Measurements from ENCODE around the gene COX11.

Gene COX11

DNA sequence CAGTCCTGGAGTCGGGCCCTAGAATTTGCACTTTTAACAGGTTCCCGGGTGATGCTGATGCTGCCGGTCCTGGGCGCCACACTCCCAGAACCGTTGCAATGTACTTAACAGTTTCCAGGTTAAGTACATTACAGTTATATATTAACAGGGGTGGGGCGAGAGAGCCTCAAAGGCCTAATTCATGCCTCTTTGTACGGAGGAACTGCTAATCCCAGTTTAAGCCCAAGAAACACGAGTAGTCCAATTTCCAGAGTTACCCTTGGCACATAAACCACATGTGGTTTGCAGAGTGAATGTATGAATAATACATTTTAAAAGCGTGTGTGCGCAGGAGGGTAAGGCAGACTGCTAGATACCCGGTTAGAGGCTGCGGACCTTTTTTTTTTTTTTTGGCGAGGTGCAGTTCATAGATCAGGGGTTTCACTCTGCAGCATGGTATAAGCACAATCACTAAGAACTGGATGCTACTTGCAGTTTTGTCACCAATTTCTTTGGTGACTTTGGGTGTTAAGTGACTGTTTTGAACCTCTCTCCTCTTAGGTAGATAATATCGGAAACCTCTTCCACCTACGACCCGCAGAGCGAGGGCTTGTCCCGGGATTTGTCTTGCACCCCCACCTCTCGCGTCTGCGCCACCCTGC lies 713 bp downstream of the COX11 start:
- DNase-seq = peak; percentile 27 to 46

DNA sequence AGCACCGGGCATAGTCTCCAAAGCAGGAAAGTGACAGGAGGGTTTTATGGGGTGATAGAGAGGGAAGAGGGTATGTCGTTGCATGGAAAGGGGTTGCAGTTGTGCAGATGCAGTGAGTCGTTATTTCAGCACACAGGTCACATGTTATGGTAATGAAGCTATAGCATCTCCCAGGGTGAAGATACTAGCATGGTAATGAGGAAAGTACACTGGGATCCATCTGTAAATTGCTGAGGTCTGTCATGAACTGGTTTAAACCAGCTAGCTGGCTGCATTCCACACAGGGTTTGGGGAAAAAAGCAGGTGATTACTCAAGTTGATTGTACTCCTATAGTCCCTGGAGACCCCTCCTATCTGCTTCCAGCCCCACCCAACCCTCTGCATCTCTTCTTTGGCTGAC lies 11.7 kb downstream of the COX11 start:
- no peak for DNase-seq

DNA sequence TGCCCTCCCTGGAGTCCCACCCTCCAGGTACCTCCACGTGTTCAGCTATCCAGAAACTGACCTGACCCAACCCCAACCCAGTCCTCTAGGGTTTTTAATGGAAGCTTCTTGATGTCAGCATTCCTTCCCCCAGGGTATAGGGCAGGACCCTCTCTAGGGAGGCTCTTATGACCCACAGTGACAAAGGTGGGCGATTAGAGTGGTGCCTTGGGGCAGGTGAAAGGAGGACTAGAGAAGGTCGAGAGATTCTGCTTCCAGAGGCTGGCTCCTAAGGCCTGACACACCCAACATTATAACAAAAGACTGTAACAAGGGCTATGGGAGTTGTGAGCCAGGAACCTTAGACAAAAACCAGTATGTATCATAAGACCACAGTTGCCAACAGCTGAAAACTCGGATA lies 17.2 kb downstream of the COX11 start:
- DNase-seq = no peak

DNA sequence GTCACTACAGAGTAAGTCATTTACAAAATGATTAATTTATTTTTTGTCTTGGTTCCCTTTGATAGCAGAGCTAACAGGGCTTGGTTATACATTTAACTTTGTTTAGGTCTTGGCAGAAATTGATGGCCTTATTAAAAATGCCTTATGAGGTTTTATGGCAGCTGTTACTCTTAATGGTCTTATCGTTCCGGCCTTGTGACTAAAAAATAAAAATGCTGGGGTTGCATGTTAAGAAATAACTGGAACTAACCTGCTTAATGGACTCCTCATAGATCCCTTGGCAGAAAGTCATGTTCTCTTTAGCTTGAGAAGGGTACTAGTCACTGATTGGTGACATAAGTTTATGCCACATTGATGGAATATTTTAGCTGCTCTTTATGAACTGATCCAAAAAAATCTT lies 18.3 kb downstream of the COX11 start:
- no peak for DNase-seq

DNA sequence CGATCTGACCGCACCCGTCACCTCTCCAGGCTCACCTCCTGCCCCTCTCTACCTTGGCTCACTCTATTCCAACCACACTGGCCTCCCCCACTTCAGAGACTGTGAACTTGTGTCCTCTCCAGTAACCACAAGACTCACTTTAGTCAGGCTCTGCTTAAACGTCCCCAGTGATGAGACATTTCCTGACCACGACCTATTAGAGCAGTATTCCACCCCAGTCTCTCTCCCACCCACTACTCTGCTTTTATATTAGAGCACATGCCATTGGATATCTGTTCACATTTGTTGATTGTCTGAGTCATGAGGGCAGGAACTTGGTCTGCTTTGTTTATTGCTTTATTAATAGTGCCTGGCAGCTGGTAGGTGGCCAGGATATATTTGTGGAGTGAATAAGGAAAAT lies 20.1 kb downstream of the COX11 start:
- DNase-seq = no peak

DNA sequence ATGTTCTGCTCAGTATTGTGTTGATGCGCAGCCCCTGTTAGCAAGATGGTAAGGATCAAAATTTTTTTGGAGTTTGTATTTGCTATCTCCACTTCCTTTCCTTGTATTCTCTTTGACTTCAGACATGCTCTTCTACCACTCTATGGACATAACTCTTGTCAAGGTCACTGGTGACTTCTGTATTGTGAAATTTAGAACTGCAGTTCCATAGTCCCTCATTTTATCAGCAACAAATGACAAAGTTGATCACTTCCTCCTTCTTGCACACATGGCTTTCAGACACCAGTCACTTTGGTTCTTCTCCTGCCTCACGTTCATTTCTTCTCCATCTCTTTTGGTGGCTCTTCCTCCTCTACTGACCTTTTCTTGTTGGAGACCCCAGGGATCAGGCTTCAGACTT lies 21.1 kb downstream of the COX11 start:
- no peak for DNase-seq

DNA sequence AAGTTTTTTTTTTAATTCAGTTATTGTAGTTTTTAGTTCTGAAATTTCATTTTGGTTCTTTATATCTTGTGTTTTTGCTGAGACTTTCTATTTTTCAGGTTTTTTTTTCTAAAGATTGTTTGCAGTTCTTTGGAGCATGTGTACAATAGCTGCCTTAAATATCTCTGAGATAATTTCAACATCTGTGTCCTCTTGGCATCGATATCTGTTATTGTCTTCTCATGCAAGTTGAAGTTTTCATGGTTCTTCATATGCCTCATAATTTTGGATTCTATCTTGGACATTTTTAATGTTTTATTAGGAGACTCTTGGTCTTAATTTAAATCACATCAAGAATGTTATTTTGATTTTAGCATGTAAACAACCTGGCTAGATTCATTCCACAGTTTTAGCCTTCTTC lies 22.8 kb downstream of the COX11 start:
- no peak for DNase-seq

DNA sequence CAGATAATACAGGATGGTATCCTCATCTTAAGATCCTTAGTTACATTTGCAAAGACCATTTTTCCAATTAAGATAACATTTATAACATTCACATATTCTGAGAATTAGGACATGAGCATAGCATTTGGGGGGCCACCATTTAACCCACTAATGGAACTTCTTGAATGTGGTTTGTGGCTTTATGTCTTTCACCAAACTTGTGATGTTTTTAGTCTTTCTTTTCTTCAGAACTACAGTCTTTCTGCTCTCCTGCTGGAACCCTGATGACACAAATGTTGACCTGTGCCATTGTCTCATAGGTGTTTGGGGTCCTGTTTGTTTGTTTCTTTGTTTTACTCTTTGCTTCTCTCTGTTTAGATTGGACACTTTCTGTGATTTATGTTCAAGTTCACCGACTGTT lies 23.2 kb downstream of the COX11 start:
- no peak for DNase-seq

DNA sequence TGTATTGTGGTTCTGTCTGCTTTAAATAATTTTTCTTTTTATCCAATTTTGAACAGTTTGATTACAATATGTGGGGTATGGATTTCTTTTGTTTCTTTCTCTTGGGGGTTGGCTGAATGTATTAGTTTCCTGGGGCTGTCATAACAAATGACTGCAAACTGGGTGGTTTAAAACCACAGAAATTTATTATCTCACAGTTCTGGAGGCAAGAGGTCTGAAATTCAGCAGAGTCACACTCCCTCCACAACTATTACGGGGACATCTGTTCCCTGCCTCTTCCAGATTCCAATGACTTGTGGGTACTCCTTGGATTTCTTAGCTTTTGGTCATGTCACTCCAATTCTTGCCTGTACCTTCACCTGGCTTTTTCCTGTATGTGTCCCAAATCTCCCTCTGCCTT lies 23.7 kb downstream of the COX11 start:
- no peak for DNase-seq

DNA sequence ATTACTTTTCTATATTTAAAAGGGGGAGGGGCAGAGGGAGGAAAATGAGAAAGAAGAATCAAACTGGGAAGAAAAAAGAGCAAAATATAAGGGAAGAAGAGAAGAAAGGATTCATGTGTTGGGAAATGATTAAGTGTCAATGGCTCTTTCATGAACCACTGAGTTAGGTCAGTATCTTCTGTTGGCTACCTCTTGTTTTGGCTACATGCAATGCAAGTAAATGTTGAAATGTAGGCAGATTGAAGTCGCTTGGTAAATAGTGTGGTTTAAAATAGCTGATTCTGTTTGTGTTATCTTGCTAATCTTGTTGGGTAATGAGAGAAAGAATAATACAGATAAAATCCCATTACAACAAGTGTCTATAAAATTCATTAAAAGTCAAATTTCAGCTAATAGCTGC lies 27.2 kb downstream of the COX11 start:
- no peak for DNase-seq

DNA sequence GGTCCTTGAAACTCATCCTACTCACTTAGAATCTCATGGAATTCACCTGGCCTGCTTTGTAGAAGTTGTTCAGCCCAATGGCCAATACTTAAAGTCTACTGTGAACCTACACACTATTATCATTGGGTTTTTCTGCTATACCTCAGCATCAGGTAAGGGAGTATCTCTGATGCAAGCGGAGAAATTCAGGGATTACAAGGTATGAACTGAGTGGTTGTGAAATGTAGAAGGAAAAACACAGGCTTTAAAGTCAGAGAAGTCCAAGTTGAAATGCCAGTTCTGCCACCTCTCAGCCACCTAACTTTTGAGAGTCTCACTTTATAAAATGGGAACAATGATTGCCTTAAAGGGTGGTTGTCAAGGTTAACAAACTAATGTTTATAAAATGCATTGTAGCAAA lies 31.0 kb downstream of the COX11 start:
- DNase-seq = no peak

DNA sequence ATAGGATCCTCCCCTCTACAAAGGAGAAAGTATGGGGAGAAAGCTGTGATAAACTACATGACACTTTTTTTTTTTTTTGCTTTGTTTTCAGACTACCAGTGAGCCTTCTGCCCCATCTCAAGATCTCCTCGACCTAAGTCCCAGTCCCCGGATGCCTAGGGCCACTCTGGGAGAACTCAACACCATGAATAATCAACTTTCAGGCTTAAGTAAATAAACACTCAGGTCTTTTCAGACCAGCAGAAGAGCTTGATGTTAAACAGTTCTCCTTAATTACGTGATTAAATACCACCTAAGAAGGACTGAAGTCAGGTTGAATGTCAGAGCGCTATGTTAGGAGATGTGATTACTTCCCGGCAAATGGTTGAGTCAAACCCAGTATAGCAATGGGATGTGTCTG lies 31.4 kb downstream of the COX11 start:
- no peak for DNase-seq

DNA sequence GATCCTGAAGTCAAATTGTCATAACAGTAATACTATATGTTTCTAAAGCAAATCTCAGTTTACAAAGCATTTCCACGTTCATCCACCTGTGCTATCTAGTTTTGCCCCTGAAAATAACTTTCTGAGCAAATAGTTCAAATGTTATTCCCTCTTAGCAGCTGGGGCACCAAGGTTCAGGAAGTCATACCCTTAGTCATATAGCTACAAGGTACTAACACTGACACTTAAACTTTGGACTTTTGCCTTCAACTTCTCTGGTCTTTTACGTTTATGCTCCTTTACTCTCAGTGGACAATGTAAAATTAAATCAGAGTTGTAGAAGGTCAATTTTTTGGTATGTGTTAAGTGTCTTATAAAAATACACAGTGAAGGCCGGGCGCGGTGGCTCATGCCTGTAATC lies 33.0 kb downstream of the COX11 start:
- DNase-seq = no peak

DNA sequence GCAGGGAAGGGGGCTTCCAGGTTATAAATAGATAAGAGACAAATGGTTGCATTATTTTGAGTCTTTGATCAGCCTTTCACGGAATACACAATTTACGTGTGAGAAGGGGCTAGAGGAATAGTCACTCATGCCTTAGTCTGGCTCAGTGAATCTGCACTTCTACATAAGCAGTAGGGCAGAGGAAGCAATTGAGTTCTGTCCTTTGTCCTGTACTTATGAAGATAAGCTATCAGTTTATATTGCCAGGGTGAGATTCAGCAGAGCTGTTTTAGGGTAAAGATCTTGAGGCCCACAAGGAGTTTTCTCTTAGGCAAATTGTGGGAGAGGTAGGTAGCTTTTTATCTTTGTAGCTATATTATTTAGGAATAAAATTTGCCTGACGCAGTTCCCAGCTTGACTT lies 34.5 kb downstream of the COX11 start:
- DNase-seq = no peak

DNA sequence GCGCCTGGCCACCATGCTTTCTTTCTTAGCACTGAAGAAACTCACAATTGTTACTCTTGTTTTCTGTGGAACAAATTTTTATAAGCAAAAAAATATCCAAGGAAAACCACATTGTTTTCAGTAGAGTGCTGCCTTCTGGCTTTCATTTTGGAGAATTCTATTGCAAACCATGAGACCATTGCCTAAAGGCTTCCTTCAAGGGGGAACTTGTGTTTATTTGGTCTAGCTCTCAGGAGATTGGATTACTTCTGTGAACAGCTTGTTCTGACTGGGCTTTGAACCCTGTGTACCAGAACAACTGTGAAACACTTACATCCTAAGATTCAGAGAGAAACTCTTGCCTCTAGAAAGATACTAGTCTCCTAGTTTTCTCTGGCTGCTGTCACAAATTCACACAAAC lies 35.7 kb downstream of the COX11 start:
- no peak for DNase-seq

DNA sequence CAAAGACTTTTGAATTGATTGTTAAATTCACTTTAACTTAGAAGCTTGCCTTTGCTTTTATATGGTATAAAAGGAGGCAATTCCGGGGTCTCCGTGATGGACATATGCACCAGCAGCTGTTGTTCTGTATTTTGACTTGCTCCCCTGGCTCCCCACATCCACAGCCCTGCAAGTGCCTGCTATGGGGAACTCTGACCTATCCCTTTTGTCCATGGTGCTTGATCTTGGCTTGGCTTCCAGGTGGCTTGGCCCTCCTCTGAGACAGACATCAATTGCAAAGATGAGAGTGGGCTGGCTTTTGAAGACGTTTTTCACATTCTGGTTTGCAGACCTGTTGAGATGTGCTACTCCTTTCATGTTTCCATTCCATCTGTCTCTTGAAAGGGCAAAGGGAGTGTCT lies 40.9 kb downstream of the COX11 start:
- no peak for DNase-seq

DNA sequence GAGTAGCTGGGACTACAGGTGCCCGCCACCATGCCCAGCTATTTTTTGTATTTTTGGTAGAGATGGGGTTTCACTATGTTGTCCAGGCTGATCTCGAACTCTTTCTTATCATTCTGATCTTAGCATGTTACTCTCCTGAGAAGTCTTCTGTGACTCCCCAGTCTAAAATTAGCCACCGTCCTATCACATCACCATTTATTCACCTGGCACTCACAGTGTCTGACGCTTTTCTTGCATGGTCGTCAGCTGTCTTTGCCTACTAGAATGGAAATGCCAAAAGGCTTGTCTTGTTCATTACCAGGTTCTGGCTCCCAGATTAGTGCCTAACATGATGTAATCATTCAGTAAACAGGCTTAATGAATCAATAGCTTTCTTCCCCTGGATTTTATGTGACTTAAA lies 44.0 kb downstream of the COX11 start:
- no peak for DNase-seq

DNA sequence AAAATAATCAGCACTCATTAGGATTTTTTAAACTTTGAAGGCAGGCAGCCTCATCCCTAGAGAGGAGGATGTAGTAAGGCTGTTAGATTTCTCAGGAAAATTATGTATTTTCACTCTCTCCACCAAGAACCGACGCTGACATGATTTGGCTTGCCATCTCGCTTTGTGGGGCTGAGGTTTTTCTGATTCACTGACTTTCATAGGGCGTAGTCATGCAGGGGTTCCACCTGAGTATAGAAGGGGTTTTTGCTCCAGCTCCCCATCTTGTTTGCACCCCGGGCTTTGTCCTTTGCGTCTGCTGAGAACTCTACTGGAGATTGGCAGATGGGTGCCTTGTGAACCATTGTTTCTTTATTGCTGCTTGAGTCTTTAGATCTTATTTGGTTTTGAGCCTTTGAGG lies 47.6 kb downstream of the COX11 start:
- no peak for DNase-seq

DNA sequence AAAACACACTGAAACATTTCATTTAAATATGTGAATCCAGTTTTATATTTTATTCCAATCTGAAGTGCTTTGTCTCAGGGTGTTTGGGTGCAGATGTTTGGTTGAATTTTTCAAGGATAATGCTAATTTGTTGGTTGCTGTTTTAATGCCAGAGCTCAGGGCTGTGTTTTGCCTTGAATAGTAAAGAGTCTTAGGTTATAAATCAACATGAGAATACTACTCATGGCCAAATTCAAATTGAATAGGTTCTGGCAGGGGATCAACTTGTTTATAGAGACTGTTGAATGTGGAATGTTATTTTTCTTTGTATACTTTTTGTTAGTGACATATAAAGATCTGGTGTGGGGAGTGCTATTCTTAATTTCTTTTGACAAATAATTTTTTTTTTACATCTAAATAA lies 49.0 kb downstream of the COX11 start:
- no peak for DNase-seq

DNA sequence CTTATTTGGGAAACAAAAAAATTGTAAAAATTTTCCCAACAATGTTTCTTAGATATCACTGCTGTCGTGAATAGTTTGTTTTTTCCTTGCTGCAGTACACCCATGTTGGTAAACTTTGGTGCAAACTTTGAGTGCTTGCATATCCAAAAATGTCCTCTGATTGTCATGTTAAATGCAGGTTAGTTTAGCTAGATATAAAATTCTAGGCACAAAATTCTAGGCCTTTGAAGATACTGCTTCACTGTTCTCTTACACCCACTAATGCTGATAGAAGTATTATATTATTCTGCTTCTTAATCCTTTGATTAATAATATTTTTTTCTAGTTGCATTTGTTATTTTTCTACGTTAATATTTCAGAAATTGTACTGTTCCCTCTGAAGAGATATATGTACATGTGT lies 51.7 kb downstream of the COX11 start:
- DNase-seq = no peak
